ENCODE results near the gene ESYT3.

GRCh38 chr3:138463724-138464490 is 29.5 kb downstream of the ESYT3 start:
- TF ChIP-seq CTCF (IDR thresholded peaks at IDR 0.05) (no peak), POLR2AphosphoS5 (IDR thresholded peaks at IDR 0.05) (no peak)
